ENCODE data around the gene CMTM4. TPM values are rescaled to one million over a fixed set of nuclear protein-coding genes. Genes with fewer than 3 reads are reported as not detected.
"Not testable (repeated sequence)": the region's sequence is repeated elsewhere in the genome, so short reads cannot be mapped to it uniquely, and the experiment has no call there.

CMTM4 gene
- total RNA-seq, 2 experiments from 2014 or later, result 1.3 to 2.0 TPM

DNA sequence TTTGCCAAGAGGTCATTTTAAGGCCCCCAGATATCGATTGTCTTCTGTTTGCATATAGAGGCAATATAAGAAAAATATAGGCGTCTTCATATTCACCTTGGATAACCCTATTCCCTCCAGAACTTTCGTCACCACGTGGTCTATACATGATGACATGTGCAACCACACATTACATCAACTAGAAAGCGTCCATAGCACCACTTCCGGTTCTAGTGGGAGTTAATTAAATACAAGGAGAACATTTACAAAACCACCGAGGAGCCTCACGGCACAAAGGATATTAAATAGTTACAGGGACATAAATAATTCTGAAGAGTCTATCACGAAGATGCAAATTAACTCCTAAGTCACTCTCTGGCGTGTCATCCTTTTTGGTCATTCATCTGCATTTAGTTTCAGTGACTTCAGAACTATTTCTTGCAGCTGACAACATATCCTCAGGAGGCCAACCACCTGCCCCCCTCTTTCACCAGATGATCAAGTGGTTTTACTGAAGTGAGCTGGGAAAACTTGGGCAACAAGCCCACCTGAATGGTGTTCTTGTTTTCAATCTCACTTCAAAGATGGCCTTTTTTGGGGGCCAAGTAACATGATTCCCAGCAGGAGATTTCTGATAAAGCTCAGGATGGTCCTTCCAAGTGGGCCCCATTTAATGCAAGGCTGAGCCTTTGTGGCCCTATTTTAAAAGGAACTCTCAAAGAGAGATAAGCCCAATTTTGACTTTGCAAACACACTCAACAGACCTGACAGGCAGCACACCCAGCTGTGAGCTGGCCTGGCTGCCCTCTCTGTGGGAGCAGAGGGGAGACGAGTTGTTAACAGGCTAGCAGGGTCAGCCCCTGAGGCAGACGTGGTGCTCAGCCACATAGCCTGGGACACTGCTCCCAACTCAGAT, 76.8 kb downstream of the CMTM4 start:
- DNase-seq (no peak), ATAC-seq (ENCODE audit: low read depth) (no peak)
- Mint-ChIP-seq H3K4me1 (peaks cover 3% of the 10 kb centered on the region), H3K36me3 (no peaks in the 10 kb centered on the region), H3K27ac (no peak overlapping the region), H3K27me3 (peaks cover 7% of the 10 kb centered on the region), H3K4me3 (no peak overlapping the region), H3K9me3 (no peaks in the 10 kb centered on the region)
- POLR2A ChIA-PET, result no interaction called here

GRCh38 chr16:66618588-66619375, 77.8 kb downstream of the CMTM4 start:
- POLR2A ChIA-PET, result no interaction called here
- H3K27me3 Mint-ChIP-seq, result peaks cover 7% of the 10 kb centered on the region
- H3K27ac Mint-ChIP-seq, result no peak overlapping the region
- no peak overlapping the region for H3K4me3 Mint-ChIP-seq
- no peaks in the 10 kb centered on the region for H3K36me3 Mint-ChIP-seq
- H3K4me1 Mint-ChIP-seq, result peaks cover 3% of the 10 kb centered on the region
- DNase-seq, result no peak
- H3K9me3 Mint-ChIP-seq, result no peaks in the 10 kb centered on the region
- no peak for ATAC-seq (ENCODE audit: low read depth)

DNA sequence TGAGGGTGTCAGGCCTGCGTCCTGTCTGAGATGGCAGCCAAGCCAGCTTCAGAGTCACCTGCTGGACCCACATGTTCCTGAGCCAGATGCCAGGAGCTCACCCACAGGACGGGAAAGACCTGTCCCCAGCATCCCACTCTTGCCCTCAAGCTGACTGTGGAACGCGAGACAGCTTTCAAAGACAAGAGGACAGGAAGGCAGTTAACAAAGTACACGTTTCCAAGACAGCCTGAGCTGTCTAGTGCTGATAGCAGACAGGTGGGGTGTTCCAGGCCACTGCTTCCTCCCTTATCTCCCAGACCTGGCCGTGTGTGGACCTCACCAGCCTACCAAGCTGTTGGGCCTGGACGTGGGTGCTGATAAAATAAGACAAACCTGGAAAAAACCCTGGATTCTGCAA, 78.8 kb downstream of the CMTM4 start:
- DNase-seq, result no peak
- peak; percentile 16 for ATAC-seq (ENCODE audit: low read depth)
- POLR2A ChIA-PET, result no interaction called here
- Mint-ChIP-seq H3K4me3 (no peak overlapping the region), H3K27ac (no peak overlapping the region), H3K4me1 (peaks cover 3% of the 10 kb centered on the region), H3K9me3 (no peaks in the 10 kb centered on the region), H3K36me3 (peaks cover 2% of the 10 kb centered on the region), H3K27me3 (peaks cover 6% of the 10 kb centered on the region)

DNA sequence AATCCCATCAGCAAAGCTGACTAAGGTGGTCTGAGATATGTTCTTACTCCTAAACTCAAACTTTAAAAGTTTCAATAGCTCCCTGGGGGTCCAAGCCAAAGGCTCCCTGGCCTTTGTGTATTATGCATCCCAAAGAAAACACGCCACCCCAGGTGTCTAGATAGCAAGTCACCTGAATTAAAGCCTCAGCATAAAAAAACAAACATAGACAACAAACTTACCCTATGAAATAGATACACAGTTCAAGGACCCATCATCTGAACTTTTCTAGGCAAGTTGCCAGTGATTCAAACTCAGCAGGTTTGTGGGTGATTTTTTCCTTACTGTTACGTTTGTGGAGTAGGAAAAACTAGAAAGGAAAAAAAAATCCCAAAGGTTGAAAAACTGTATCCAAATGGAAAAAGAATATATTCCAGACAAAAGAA, 79.5 kb downstream of the CMTM4 start:
- Mint-ChIP-seq H3K9me3 (no peaks in the 10 kb centered on the region), H3K27ac (no peak overlapping the region), H3K4me1 (peaks cover 3% of the 10 kb centered on the region), H3K4me3 (no peak overlapping the region), H3K36me3 (peaks cover 2% of the 10 kb centered on the region), H3K27me3 (no peaks in the 10 kb centered on the region)
- no peak for ATAC-seq (ENCODE audit: low read depth)
- DNase-seq, result no peak
- POLR2A ChIA-PET, result interaction anchor here (0.7 kb wide), 1 partner anchor 26 kb away, joined by 6 read pairs; no protein-coding TSS in a partner anchor

DNA sequence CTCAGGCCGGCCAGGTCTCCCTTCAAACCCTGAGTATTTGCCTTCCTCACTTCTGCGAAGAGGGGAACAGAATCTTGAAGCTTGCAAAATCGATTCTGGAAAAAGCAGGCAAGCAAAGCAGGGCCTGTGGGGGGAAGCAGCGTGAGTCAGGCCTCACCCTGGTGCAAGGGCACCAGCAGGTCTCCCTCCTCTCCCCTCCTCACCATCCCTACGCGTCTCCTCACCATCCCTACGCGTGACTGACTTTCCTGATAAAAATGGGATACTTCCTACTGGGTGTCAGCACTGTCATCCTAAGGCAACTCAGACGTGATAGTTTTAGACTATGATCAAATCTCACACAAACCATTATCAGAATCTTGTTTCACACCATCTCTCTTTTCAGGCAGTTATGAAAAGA, 80.0 kb downstream of the CMTM4 start:
- no peaks in the 10 kb centered on the region for H3K9me3 Mint-ChIP-seq
- no peak overlapping the region for H3K27ac Mint-ChIP-seq
- no peak overlapping the region for H3K4me3 Mint-ChIP-seq
- peaks cover 2% of the 10 kb centered on the region for H3K36me3 Mint-ChIP-seq
- peaks cover 3% of the 10 kb centered on the region for H3K4me1 Mint-ChIP-seq
- POLR2A ChIA-PET, result interaction anchor here (0.7 kb wide), 1 partner anchor 26 kb away, joined by 6 read pairs; no protein-coding TSS in a partner anchor
- H3K27me3 Mint-ChIP-seq, result no peaks in the 10 kb centered on the region
- DNase-seq (no peak), ATAC-seq (ENCODE audit: low read depth) (no peak)

GRCh38 chr16:66616169-66616568, 80.4 kb downstream of the CMTM4 start:
- ATAC-seq (ENCODE audit: low read depth) (no peak), DNase-seq (no peak)
- H3K36me3 Mint-ChIP-seq, result peaks cover 2% of the 10 kb centered on the region
- H3K9me3 Mint-ChIP-seq, result no peaks in the 10 kb centered on the region
- POLR2A ChIA-PET, result no interaction called here
- no peak overlapping the region for H3K27ac Mint-ChIP-seq
- no peak overlapping the region for H3K4me3 Mint-ChIP-seq
- peaks cover 3% of the 10 kb centered on the region for H3K4me1 Mint-ChIP-seq
- H3K27me3 Mint-ChIP-seq, result no peaks in the 10 kb centered on the region

- Mint-ChIP-seq H3K27me3 (no peaks in the 10 kb centered on the region), H3K4me1 (no peaks in the 10 kb centered on the region), H3K36me3 (peaks cover 9% of the 10 kb centered on the region), H3K4me3 (no peak overlapping the region), H3K27ac (no peak overlapping the region), H3K9me3 (no peaks in the 10 kb centered on the region)
- POLR2A ChIA-PET, result interaction anchor here (0.7 to 1.5 kb wide), 3 partner anchors 10 to 116 kb away, joined by 3 to 6 read pairs (median 3); partner anchors contain the start of gene CMTM3
- ATAC-seq (ENCODE audit: low read depth) (no peak), DNase-seq (no peak)
These were observed 82.3 kb downstream of the CMTM4 start for GRCh38 chr16:66614161-66614802.

- Mint-ChIP-seq H3K36me3 (peaks cover 9% of the 10 kb centered on the region), H3K27ac (no peak overlapping the region), H3K4me1 (peaks cover 11% of the 10 kb centered on the region), H3K9me3 (no peaks in the 10 kb centered on the region), H3K4me3 (no peak overlapping the region), H3K27me3 (no peaks in the 10 kb centered on the region)
- POLR2A ChIA-PET, result no interaction called here
- DNase-seq (no peak), ATAC-seq (ENCODE audit: low read depth) (no peak)
These were observed 84.1 kb downstream of the CMTM4 start for GRCh38 chr16:66612422-66612821.

DNA sequence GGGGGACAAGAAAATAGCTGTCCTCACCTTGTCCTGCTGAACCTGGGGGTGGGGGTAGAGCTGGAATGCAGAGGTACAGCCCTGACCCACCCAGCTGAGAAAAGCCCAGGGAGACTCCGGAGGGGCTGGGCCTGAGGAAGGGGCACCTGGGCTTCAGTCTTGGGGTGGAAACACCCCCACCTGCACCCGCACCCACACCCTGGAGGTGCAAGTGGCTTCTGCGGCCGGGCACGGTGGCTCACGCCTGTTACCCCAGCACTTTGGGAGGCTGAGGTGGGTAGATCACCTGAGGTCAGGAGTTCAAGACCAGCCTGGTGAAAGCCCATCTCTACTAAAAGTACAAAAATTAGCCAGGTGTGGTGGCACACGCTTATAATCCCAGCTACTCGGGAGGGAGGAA, 84.6 kb downstream of the CMTM4 start:
- H3K27ac Mint-ChIP-seq; H3K9me3 Mint-ChIP-seq; H3K36me3 Mint-ChIP-seq; ATAC-seq (ENCODE audit: low read depth); H3K27me3 Mint-ChIP-seq; POLR2A ChIA-PET; DNase-seq; H3K4me3 Mint-ChIP-seq: not testable (repeated sequence)
- peaks cover 16% of the 10 kb centered on the region for H3K4me1 Mint-ChIP-seq

GRCh38 chr16:66610111-66610820, 86.3 kb downstream of the CMTM4 start:
- ATAC-seq (ENCODE audit: low read depth), result no peak
- Mint-ChIP-seq H3K27me3 (no peaks in the 10 kb centered on the region), H3K9me3 (no peaks in the 10 kb centered on the region), H3K4me1 (peaks cover 23% of the 10 kb centered on the region), H3K27ac (no peak overlapping the region), H3K4me3 (no peak overlapping the region), H3K36me3 (peaks cover 11% of the 10 kb centered on the region)
- no peak for DNase-seq
- POLR2A ChIA-PET, result no interaction called here

DNA sequence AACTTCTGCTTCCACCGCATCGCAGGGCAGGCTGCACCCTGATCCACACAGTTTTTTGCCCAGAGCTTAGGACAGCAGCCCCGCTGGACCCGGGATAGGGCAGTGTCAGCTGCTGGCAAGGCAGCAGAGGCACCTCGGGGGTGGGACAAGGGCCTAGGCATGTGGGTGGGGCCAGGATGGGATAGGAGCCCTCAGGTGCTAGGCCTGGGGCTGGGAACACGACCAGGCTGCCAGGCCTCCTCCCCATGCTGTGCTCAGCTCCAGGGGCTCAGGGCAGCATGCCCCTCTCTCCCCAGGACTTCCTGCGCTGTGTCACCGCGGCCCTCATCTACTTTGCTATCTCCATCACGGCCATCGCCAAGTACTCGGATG, 87.4 kb downstream of the CMTM4 start:
- POLR2A ChIA-PET, result interaction anchor here (1.8 kb wide), 2 partner anchors 47 to 258 kb away, joined by 4 to 5 read pairs; no protein-coding TSS in a partner anchor
- Mint-ChIP-seq H3K27me3 (no peaks in the 10 kb centered on the region), H3K27ac (no peak overlapping the region), H3K4me1 (peaks cover 23% of the 10 kb centered on the region), H3K4me3 (no peak overlapping the region), H3K9me3 (no peaks in the 10 kb centered on the region), H3K36me3 (peaks cover 11% of the 10 kb centered on the region)
- no peak for ATAC-seq (ENCODE audit: low read depth)
- DNase-seq, result no peak

DNA sequence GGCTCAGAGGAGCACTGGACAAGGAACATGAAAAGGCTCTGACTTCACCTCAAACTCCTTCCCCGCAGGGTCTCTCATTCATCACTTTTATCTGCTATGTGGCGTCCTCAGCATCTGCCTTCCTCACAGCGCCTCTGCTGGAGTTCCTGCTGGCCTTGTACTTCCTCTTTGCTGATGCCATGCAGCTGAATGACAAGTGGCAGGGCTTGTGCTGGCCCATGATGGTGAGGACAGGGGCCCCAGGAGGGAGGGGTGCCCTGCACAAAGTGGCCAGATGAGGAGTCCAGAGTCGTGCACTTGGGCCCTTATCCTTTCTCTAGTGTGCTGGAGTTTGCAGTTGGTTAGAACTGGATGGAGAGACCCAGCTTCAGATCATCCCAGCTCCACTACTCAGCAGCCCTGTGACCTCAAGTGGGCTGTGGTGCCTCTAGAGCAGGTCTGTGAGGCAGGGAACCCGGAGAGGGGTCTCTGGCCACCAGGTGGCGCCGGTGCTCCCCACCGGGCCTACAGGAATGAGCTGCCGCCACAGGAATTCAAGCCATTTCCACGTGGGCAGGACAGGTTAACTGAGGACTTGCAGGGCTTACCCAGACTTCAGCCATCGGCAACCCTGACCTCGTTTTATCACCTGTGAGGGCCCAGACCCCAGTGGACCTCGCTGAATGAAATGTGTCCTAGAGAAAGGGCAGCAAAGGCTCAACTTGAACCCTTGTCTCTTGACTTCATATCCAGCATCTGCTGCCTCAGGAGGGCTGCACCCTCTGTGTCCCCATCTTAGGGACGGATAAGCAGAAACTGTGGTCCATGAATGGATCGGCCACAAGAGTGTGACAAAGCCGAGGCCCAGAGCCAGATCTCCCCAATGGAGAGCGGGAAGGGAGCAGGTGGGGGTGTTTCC, 88.1 kb downstream of the CMTM4 start:
- ATAC-seq (ENCODE audit: low read depth) (peak; percentile 12), DNase-seq (peak; percentile 88)
- no peaks in the 10 kb centered on the region for H3K9me3 Mint-ChIP-seq
- peaks cover 29% of the 10 kb centered on the region for H3K4me1 Mint-ChIP-seq
- no peaks in the 10 kb centered on the region for H3K27me3 Mint-ChIP-seq
- peaks cover 11% of the 10 kb centered on the region for H3K36me3 Mint-ChIP-seq
- peak overlapping the region; percentile 82 for H3K27ac Mint-ChIP-seq
- peak overlapping the region; percentile 49 for H3K4me3 Mint-ChIP-seq
- POLR2A ChIA-PET, result interaction anchor here (0.8 to 1.8 kb wide), 5 partner anchors 12 to 259 kb away, joined by 3 to 5 read pairs (median 3); no protein-coding TSS in a partner anchor

Measured in activated naive CD8-positive, alpha-beta T cell treated with anti-CD3 and anti-CD28 coated beads, Interleukin-2, amount 10 ng/mL, durations not matched to agents 7 days and 5 days (primary cell).